ENCODE measurements around the gene SPATS2.

SPATS2 gene

GRCh38 chr12:49543914-49544815, 176.9 kb downstream of the SPATS2 start:
- DNase-seq, result no peak

GRCh38 chr12:49545815-49546214, 178.6 kb downstream of the SPATS2 start:
- no peak for DNase-seq

- DNase-seq, result no peak
Measured at GRCh38 chr12:49546481-49546880, 179.2 kb downstream of the SPATS2 start.

- DNase-seq, result no peak
Measured at GRCh38 chr12:49547090-49547690, 179.9 kb downstream of the SPATS2 start.

GRCh38 chr12:49548481-49548821, 181.2 kb downstream of the SPATS2 start:
- DNase-seq, result no peak

GRCh38 chr12:49548822-49549648, 181.8 kb downstream of the SPATS2 start:
- DNase-seq, result no peak

- DNase-seq, result no peak
Measured at GRCh38 chr12:49549735-49550692, 182.8 kb downstream of the SPATS2 start.

- no peak for DNase-seq
Measured at GRCh38 chr12:49550693-49551252, 183.5 kb downstream of the SPATS2 start.

GRCh38 chr12:49552014-49552413, 184.8 kb downstream of the SPATS2 start:
- DNase-seq, result peak in 1 of 2 experiments; percentile 45

- DNase-seq, result no peak
Measured at GRCh38 chr12:49552425-49552824, 185.2 kb downstream of the SPATS2 start.

- no peak for DNase-seq
Measured at GRCh38 chr12:49552899-49553298, 185.6 kb downstream of the SPATS2 start.

- DNase-seq, result peak in 1 of 2 experiments; percentile 20
Measured at GRCh38 chr12:49553512-49554088, 186.3 kb downstream of the SPATS2 start.

GRCh38 chr12:49554266-49554665, 187.0 kb downstream of the SPATS2 start:
- DNase-seq, result no peak

- no peak for DNase-seq
Measured at GRCh38 chr12:49555631-49556390, 188.5 kb downstream of the SPATS2 start.

GRCh38 chr12:49556391-49557186, 189.3 kb downstream of the SPATS2 start:
- no peak for DNase-seq

- no peak for DNase-seq
Measured at GRCh38 chr12:49557187-49557916, 190.1 kb downstream of the SPATS2 start.

- no peak for DNase-seq
Measured at GRCh38 chr12:49557917-49558215, 190.6 kb downstream of the SPATS2 start.

GRCh38 chr12:49558526-49558925, 191.3 kb downstream of the SPATS2 start:
- no peak for DNase-seq

- DNase-seq, result no peak
Measured at GRCh38 chr12:49559011-49559675, 191.9 kb downstream of the SPATS2 start.
